Measurements from ENCODE around the gene FANCL. TPM values are rescaled to one million over a fixed set of nuclear protein-coding genes. Genes with fewer than 3 reads are reported as not detected.
"Not testable (repeated sequence)": the region's sequence is repeated elsewhere in the genome, so short reads cannot be mapped to it uniquely, and the experiment has no call there.

The FANCL gene
- total RNA-seq: 19.0 TPM in 2 replicates

- intact Hi-C loops (cut with micrococcal nuclease): loop anchor here (2.0 kb wide), 1 partner anchor 194 kb away; the partner anchor contains the start of gene VRK2
Measured at GRCh38 chr2:58240670-58241545, at the start of gene FANCL. Gene FANCL (minus strand): TSS chr2:58241325. CDS start chr2:58241313, 12 bp downstream.

- intact Hi-C loops (cut with micrococcal nuclease): no loop called here
Measured at GRCh38 chr2:58289029-58289428, 47.9 kb upstream of the FANCL start.

GRCh38 chr2:58283931-58284330, 42.8 kb upstream of the FANCL start:
- intact Hi-C loops (cut with micrococcal nuclease): no loop called here

DNA sequence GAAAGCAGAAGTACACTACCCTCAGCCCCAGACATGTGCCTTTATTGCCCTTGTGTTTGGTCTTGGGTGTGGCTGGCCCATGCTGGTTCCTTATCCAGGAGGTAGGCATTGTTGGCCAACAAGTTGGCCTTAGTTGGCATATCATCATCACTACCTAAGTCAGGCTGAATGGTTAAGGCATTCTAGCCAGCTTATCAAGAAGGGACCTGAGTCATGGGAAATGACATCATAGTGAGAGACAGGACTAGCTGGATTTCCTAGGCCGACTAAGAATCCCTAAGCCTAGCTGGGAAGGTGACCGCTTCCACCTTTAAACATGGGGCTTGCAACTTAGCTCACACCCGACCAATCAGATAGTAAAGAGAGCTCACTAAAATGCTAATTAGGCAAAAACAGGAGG, 34.0 kb upstream of the FANCL start:
- intact Hi-C loops (cut with micrococcal nuclease): not testable (repeated sequence)

GRCh38 chr2:58271826-58272225, 30.7 kb upstream of the FANCL start:
- intact Hi-C loops (cut with micrococcal nuclease): no loop called here

GRCh38 chr2:58268685-58269084, 27.6 kb upstream of the FANCL start:
- intact Hi-C loops (cut with micrococcal nuclease): no loop called here

- intact Hi-C loops (cut with micrococcal nuclease): no loop called here
Measured at GRCh38 chr2:58266211-58266610, 25.1 kb upstream of the FANCL start.

DNA sequence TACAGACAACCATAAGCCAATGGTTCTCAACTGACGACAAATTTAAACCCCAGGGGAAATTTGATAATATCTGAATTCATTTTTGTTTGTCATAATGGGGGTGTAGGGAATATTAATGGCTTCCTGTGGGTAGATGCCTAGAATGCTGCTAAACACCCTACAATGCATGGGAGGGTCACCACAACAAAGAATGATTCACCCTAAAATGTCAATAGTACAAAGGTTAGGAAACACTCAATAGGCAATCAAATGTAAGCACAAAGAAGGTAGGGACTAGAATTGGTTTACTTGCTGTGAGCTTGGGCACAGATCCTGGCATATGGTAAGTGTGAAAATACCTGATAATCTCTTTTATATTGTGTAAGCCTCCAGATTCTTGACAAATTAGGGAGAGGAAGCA, 20.1 kb upstream of the FANCL start:
- intact Hi-C loops (cut with micrococcal nuclease): no loop called here

- intact Hi-C loops (cut with micrococcal nuclease): not testable (repeated sequence)
Measured at GRCh38 chr2:58258456-58258855, 17.3 kb upstream of the FANCL start.

DNA sequence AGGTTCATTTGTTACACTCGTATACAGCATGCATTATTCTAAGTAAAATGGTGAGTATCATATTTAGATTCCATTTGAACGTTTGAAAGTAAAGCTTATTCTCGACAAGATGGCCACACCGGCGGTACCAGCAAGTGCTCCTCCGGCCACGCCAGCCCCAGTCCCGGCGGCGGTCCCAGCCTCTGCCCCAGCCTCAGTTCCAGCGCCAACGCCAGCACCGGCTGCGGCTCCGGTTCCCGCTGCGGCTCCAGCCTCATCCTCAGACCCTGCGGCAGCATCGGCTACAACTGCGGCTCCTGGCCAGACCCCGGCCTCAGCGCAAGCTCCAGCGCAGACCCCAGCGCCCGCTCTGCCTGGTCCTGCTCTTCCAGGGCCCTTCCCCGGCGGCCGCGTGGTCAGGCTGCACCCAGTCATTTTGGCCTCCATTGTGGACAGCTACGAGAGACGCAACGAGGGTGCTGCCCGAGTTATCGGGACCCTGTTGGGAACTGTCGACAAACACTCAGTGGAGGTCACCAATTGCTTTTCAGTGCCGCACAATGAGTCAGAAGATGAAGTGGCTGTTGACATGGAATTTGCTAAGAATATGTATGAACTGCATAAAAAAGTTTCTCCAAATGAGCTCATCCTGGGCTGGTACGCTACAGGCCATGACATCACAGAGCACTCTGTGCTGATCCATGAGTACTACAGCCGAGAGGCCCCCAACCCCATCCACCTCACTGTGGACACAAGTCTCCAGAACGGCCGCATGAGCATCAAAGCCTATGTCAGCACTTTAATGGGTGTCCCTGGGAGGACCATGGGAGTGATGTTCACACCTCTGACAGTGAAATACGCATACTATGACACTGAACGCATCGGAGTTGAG, 10.4 kb upstream of the FANCL start:
- intact Hi-C loops (cut with micrococcal nuclease): not testable (repeated sequence)

- intact Hi-C loops (cut with micrococcal nuclease): loop anchor here (2.0 kb wide), 1 partner anchor 195 kb away; the partner anchor contains the start of gene VRK2
Measured at GRCh38 chr2:58241546-58241864, 380 bp upstream of the FANCL start.

GRCh38 chr2:58239243-58239925, 1.7 kb downstream of the FANCL start:
- intact Hi-C loops (cut with micrococcal nuclease): no loop called here

DNA sequence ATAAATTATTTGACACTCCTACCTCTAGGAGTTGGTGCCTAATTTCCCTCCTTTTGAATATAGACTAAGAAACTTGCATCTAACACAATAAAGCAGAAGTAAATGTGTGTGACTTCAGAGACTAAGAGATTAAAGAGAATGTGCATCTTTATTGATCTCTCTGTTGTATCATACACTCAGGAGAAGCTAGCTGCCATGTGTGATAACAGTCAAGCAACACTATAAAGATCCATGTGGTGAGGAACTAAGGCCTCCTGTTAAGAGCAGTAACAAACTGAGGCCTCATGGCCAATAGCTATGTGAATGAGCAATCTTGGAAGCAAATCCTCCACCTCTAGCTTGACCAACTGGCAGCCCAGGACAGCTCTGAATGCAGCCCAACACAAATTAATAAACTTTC, 3.4 kb downstream of the FANCL start:
- intact Hi-C loops (cut with micrococcal nuclease): no loop called here

DNA sequence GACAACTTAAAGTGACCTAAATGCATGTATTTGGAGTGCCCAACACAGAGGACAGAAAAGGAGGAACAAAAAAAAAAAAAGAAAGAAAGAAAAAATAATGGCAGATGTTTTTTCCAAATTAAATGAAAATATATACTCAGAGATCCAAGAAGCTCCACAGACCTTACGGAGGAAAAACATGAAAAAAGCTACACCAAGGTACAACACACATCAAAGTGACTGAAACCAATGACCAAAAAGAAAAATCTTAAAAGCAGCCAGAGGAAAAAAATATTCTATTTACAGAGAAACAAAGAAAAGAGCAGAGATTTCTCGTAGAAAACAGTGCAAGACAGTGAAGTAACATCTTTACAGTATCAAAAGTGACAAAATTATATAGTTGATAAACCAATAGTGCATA, 5.1 kb downstream of the FANCL start:
- intact Hi-C loops (cut with micrococcal nuclease): no loop called here

DNA sequence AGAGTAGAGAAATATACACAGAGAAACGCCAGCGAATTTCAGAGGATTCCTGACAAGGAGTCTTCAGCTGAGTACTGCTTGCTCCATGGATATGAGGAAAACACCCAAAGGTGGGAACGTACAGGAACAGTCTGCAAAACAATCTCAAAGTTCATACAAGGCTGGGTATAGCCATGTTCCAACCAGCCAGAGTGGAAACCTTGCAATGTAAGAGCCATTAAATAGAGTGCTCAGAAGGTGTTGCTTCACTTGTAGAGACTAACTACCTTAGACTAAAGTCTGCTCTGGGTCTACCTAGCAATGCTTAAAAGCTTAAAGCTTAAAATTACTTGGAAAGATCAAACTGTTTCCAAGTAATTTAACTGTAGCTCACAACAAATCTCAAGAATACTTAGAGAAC, 6.0 kb downstream of the FANCL start:
- intact Hi-C loops (cut with micrococcal nuclease): no loop called here

DNA sequence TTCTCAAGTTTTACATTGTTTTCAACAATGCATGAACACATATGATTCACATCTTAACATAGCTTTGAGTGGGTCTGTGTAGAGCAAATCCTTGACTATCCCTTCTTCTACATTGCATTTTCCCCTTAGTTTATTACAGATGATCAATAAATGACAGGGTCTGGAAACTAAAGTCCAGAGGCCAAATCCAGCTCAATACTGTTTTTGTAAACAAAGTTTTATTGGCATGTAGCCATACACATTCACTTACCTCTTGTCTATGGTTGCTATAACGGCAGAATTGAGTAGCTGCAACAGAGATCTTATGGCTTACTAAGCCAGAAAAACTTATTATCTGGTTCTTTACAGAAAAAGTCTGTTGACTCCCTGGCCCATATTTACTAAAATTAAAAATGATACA, 12.8 kb downstream of the FANCL start:
- intact Hi-C loops (cut with micrococcal nuclease): no loop called here

GRCh38 chr2:58227171-58227917, 13.8 kb downstream of the FANCL start:
- intact Hi-C loops (cut with micrococcal nuclease): no loop called here

DNA sequence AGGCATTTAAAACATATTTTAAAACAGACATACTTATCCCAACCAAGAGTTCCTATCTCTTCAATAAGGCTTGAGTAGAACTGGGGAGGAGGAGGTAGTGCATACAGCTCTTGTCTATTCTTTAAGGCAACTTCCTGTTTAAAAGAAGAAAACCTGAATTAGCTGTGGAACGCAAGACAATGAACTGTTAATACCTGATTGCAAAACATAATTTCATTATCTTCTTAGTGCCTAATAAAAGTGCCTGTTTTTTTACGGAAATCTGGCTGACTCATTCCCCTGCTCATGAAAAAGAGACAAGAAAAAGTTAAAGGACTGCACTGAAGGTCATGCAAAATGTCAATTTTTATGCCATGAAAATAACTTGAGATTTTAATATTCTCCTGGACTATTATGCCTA, 19.2 kb downstream of the FANCL start:
- intact Hi-C loops (cut with micrococcal nuclease): no loop called here

- intact Hi-C loops (cut with micrococcal nuclease): no loop called here
Measured at GRCh38 chr2:58215429-58215828, 25.7 kb downstream of the FANCL start.

DNA sequence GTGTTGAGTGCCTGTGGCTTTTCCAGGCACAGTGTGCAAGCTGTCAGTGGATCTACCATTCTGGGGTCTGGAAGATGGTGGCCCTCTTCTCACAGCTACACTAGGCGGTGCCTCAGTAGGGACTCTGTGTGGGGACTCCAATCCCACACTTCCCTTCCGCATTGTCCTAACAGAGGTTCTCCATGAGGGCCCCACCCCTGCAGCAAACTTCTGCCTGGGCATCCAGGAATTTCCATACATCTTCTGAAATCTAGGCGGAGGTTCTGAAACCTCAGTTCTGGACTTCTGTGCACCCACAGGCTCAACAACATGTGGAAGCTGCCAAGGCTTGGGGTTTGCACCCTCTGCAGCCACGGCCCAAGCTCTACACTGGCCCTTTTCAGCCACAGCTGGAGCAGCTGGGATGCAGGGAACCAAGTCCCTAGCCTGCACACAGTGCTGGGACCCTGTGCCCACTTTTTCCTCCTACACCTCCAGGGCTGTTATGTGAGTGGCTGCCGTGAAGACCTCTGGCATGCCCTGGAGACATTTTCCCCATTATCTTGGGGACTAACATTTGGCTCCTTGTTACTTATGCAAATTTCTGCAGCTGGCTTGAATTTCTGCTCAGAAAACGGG, 30.1 kb downstream of the FANCL start:
- intact Hi-C loops (cut with micrococcal nuclease): not testable (repeated sequence)

DNA sequence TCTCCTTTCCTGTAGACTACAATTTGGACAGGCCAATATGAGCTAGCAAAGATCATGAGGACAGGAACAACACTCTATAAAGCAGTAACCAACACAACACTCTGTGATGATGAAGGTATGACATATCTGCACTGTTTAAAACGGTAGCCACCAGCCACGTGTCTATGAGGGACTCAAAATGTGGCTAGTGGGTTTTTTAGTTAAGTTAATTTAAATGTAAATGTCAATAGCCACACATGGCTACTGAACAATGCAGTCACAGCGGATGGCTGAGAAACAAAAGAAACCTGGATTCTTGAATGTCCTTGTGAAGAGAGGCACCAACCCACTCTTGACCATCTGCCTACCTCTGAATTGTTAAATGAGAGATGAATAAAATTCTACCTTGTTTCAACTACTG, 33.9 kb downstream of the FANCL start:
- intact Hi-C loops (cut with micrococcal nuclease): no loop called here

Data from T-helper 2 cell treated with Interferon-gamma antibody and Interleukin-4, amounts not matched to agents 100 ng/mL and 5 ng/mL, for 36 hours (primary cell).